NCI-H1436 (cell line): ENCODE results near the gene ABLIM2.

Experiments
- DNase-seq: peaks from one replicate; lab custom pipeline; 2025; lab: John Stamatoyannopoulos, UW

ABLIM2 gene

DNA sequence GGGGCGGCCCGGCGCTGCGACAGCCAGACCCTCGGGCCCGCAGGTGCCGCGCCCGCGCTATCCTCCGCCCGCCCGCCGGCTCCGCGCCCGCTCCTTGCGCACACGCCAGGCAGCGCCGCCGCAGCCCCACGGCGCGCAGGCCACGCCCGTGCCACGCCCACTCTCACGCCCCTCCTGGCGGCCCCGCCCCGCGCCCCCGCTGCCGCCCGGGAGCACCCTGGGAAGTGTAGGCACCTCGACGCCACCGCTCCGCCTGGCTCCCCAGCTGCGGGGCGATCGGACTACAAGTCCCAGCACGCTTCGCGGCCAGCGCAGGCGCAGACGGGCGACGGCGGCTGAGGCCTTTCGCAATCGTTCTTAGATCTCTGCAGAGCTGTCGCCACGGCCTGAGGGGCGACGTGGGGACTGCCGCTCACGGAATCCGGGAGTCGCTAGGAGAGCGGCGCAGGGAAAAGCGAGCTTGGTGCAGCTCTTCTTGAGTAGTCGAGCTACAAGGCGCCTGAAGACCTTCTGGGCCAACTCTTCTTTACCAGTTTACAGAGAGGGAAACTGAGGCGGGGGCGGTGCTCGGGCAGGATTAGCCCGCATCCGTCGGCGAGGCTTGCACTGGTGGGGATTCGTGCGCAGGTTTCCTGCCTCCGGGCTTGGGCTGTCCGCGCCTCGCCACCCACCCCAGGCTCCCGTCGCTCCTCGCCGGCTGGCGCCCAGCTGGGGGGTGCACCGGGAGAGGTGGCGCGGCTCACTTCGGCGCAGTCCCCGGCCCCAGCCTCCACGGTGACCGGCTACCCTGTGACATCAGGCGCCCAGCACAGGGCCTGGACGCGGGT, at the start of gene ABLIM2:
TSS of gene ABLIM2 (minus strand) at position 104 of the 827 bp plus-strand sequence. CDS start 124 bp downstream, outside the sequence.
- peak; percentile 85 for DNase-seq

GRCh38 chr4:8207314-8207713, 48.7 kb upstream of the ABLIM2 start:
- DNase-seq: no peak

GRCh38 chr4:8205749-8206611, 47.4 kb upstream of the ABLIM2 start:
- DNase-seq: peak; percentile 41

- no peak for DNase-seq
Observed at GRCh38 chr4:8205241-8205707, 46.7 kb upstream of the ABLIM2 start.

DNA sequence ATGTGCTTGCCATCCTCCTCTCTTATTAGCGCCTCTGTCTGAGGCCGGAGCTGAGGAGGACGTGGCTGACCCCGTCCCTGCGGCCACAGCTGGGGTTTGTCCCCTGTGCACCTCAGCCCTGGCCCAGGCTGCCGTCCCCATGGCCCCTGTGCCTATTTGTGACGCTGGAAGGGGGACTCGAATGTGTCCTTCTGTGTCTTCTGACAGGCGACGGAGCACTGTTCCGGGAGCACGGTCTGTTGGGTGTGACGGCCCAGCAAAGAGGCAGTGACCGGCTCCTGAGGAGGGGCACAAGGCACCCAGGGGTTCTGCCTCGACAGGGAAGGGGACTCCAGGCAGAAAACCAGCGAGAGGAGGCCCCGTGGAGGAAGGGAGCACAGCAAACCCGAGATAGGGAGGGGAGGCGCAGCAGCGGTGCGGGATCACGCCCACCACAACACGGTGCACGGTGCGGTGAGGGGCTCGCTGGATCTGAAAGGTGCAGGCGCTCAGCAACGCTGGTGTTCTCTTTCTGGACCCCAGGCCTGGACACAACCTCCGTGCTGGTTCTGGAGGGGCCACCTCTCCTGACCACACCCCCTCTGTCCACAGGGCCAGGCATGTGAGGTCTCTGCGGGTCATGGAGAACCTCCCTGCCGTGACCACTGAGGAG, 46.1 kb upstream of the ABLIM2 start:
- no peak for DNase-seq

- DNase-seq: no peak
Observed at GRCh38 chr4:8203817-8204216, 45.2 kb upstream of the ABLIM2 start.

GRCh38 chr4:8203052-8203401, 44.4 kb upstream of the ABLIM2 start:
- no peak for DNase-seq

DNA sequence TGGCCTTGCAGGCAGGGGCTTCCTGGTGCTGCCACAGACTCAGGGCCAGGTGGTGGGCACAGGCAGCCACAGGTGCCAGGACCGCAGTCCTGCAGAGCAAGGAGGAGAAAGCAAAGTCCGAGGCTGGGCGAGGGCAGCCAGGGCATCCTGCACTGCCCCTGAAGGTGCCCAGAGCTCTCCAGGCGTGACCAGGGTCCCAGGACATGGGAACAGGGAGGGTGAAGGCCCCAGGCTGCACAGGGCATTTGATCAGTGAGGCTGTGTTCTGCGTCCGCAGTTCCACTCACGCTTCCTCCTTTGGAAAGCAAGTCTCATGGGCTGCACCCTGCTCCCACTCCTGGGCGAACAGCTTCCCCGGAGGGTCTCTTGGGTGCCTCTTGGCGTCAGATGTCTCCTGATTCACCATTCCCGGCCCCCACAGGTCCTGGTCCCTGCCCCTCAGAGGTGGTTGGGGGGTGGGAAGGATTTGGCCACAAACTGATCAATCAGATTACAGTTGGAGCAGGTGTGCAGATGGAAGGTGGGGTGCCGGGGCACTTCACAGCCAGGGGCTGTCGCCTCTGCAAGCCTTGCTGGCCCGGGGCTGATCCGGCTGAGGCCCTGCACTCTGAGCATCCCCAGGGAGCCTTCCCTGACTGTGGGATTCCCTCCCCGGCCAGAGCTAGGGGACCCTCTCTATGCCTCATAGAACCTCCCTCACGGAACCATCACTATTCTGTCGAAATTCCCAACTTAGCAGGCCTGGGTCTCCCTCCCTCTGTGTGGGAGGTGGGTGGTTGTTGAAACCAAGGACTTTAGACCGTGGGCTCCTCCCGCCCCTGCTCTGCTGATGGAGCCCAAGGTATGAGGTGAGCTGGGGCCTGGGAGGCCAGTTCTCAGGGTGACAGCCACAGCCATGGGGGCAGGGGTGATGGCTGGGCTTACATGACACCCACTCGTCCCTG, 43.8 kb upstream of the ABLIM2 start:
- no peak for DNase-seq

DNA sequence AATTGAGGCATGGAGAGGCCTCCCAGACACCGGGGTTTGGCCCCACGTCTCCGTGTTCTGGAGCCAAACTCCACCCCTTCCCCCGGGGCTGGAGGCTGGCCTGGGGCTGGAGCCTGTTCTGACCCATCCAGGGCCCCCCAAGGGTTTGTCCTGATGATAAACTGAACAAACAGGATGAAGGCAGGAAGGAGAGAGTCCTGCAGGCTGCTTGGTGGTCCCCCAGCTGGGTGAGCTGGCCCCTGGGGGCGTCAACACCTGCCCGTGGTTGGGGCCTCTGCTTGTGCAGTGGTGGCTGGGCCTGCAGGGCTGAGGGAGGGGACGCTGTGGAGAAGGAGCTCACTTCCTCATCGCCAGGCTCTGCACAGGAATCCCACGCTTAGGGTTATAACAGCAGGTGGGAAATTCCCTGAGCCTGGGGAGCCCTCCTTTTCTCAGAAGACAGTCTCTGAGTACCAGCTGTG, 42.7 kb upstream of the ABLIM2 start:
- no peak for DNase-seq

- DNase-seq: no peak
Observed at GRCh38 chr4:8200302-8200975, 41.8 kb upstream of the ABLIM2 start.

GRCh38 chr4:8199594-8200301, 41.1 kb upstream of the ABLIM2 start:
- no peak for DNase-seq

DNA sequence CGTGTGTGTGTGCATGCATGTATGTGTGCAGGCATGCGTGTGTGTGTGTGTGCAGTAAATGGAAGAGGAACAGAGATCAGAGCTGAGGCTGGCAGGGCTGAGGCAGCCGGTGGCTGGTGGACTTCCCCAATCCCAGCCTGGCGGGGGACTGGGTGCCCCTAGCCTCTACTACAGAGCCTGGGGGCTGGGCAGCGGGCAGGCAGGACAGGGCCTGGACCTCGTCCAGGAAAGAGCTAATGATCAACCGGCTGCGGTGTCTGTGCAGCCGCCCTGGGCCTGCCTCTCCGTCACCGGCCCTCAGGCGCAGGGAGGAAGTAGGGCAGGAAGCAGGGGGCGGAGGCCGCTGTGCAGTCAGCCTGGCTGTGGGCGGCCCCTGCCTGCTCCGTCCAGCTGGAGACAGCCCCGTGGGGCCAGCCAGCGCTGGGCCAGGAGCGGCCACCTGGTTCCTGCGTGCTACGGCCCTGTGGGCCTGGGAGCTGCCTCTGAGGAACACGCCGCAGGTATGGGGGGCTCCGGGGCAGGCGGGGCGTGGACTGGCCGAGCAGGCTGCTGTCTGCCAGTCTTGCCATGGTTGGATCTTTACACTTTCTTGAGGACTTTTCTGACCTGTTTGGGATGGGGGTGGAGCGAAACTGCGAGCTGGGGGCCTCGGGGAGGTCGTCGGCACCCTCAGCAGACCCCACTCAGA, 40.4 kb upstream of the ABLIM2 start, which contains the start of gene SH3TC1:
TSS of gene SH3TC1 (plus strand) at position 385 of the 688 bp plus-strand sequence. CDS start 5,905 bp downstream, outside the sequence.
- DNase-seq: peak; percentile 3

GRCh38 chr4:8198206-8198905, 39.7 kb upstream of the ABLIM2 start:
- DNase-seq: no peak

GRCh38 chr4:8197521-8197920, 38.9 kb upstream of the ABLIM2 start:
- DNase-seq: no peak

DNA sequence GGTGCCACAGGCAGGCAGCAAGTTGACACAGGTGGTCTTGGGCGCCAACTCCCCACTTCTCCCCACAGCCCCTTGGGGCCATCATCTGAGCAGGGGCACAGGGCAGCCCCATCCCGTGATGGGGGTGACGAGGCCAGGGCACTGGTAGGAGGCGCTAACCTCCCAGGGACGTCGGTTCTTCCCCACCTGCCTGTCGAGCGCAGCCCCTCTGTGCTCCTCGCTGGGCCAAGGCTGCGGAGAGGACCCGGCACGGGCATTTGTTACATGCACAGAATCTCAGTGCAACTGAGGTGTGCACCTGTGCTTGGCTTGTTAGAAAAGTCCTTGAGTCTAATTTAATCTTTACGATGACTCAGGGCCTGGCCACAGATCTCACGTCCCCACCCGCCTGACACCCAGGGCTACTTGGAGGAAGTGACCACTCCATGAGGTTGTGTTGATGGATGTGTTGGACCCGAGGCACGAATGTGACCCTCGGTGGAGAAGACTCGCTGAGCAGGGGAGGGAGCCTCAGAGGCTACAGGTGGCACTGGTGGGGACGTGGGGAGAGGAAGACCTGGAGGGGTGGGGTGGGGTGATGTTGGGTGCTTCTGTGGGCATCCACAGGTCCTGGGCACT, 37.3 kb upstream of the ABLIM2 start:
- no peak for DNase-seq

DNA sequence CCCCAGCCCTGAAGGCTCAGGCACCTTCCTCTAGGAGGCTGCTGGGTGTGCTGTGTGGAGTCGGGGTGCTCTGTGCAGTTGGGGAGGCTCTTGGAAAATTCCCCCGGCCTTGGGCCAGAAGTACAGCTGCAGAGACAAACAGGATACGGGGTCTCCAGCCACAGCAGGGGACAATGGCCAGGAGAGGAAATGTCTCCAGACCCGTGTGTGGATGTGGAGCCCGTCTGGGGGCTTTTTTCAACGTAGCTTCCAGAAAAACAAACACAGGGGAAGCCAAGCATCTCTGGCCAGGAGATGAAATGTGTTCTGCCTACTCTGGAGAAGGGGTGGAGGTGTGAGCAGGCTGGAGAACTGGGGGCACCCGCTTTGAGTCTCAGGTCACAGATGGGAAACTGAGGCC, 36.8 kb upstream of the ABLIM2 start:
- DNase-seq: no peak

- DNase-seq: no peak
Observed at GRCh38 chr4:8194306-8195242, 36.0 kb upstream of the ABLIM2 start.
